ENCODE measurements around the gene ADTRP. TPM values are rescaled to one million over a fixed set of nuclear protein-coding genes. Genes with fewer than 3 reads are reported as not detected.

The ADTRP gene
- total RNA-seq, 3 donors from 2014 or later (not counting 1 experiment from before 2014, with no cell fraction given) = 1.1 to 1.5 TPM; not detected in 1

DNA sequence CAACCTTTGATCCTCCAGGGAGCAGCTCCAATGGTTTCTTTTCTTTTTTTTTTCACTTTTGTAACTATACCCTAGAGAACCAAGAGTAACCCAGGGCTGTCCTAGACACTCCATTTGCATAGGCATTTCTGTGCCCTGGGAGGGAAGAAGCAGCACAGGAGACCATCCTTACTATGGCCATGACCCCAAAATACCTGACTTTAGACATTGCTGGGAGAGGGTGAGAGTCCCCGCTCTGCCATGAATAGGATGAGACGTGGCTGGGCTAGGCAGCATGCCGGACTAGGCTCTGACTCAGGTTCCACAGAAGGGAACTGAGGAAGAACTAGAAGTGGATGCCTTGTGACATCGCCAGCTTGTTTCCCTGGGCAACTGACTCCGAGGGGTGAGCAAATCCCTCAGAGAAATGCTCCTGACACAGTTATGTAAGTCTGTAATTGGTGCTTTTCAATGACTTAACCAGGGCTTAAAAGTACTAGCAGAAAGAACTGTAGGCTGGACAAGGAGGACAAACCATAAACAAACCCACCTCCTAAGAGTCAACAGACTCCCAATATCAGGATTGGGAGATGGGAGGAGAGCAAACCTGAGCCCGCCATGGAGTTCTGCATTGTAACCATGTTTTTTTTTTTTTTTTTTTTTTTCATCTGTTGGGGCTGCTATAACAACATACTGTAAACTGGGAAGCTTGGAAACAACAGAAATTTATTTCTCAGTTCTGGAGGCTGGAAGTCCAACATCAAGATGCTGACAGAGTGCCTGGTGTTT lies 910 bp upstream of the ADTRP start:
- Mint-ChIP-seq H3K4me1 (no peaks in the 10 kb centered on the region), H3K9me3 (no peaks in the 10 kb centered on the region), H3K27me3 (ENCODE audit: low read depth in 2 of 2) (peaks cover 5 to 6% of the 10 kb centered on the region in 2 donors), H3K36me3 (no peaks in the 10 kb centered on the region), H3K27ac (no peak overlapping the region), H3K4me3 (no peak overlapping the region)
- no peaks in the 10 kb centered on the region for H3K27me3 ChIP-seq (ENCODE audit: control insufficient read depth, insufficient read depth, low read length)
- no peaks in the 10 kb centered on the region for H3K4me1 ChIP-seq (ENCODE audit: control insufficient read depth, insufficient read depth, low read length)
- H3K9me3 ChIP-seq (ENCODE audit: control insufficient read depth, insufficient read depth, low read length) = no peaks in the 10 kb centered on the region
- no peak for ATAC-seq
- intact Hi-C loops (cut with micrococcal nuclease) = no loop called here
- TF ChIP-seq CTCF (IDR thresholded peaks at IDR 0.05) = no peak
- WGBS (ENCODE audit: insufficient coverage) = 88% methylated on average over 5 of the region's 6 CpGs
- H3K27ac ChIP-seq (ENCODE audit: low read length) = no peak overlapping the region
- H3K4me3 ChIP-seq (ENCODE audit: low read length) = no peak overlapping the region
- no peak for DNase-seq
- H3K36me3 ChIP-seq (ENCODE audit: control insufficient read depth, insufficient read depth, low read length) = no peaks in the 10 kb centered on the region

DNA sequence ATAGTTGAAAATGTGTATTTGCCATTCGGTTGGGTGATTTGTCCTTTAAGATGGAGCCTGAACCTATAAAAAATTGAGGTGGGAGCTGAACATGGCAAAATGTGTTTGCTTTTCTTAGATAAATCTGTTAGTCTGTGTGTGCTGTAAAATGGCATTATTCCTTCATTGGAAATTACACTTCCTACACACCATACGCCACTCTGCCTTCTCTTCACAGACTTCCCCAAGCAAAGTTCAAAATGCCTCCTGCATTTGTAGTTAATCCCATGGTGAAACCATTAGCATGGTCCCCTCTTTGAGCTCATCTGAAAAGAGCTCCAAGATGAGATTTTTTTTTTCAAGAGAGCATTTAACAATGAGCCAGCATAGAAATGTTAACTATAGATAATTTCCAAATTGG lies 567 bp downstream of the ADTRP start:
- no peaks in the 10 kb centered on the region for H3K9me3 ChIP-seq (ENCODE audit: control insufficient read depth, insufficient read depth, low read length)
- Mint-ChIP-seq H3K4me1 (no peaks in the 10 kb centered on the region), H3K9me3 (no peaks in the 10 kb centered on the region), H3K27me3 (ENCODE audit: low read depth in 2 of 2) (peaks cover 0 to 6% of the 10 kb centered on the region in 2 donors), H3K36me3 (no peaks in the 10 kb centered on the region), H3K4me3 (no peak overlapping the region), H3K27ac (no peak overlapping the region)
- 90% methylated on average over 2 of the region's 2 CpGs for WGBS (ENCODE audit: insufficient coverage)
- no peaks in the 10 kb centered on the region for H3K36me3 ChIP-seq (ENCODE audit: control insufficient read depth, insufficient read depth, low read length)
- intact Hi-C loops (cut with micrococcal nuclease) = no loop called here
- no peak overlapping the region for H3K4me3 ChIP-seq (ENCODE audit: low read length)
- no peak for DNase-seq
- no peaks in the 10 kb centered on the region for H3K4me1 ChIP-seq (ENCODE audit: control insufficient read depth, insufficient read depth, low read length)
- no peaks in the 10 kb centered on the region for H3K27me3 ChIP-seq (ENCODE audit: control insufficient read depth, insufficient read depth, low read length)
- no peak for TF ChIP-seq CTCF (IDR thresholded peaks at IDR 0.05)
- H3K27ac ChIP-seq (ENCODE audit: low read length) = no peak overlapping the region
- ATAC-seq = no peak

- H3K36me3 ChIP-seq (ENCODE audit: control insufficient read depth, insufficient read depth, low read length) = no peaks in the 10 kb centered on the region
- H3K4me3 Mint-ChIP-seq = no peak overlapping the region
- no peak overlapping the region for H3K27ac Mint-ChIP-seq
Observed at GRCh38 chr6:11775791-11776409, 2.7 kb downstream of the ADTRP start.

More at GRCh38 chr6:11775791-11776409, 2.7 kb downstream of the ADTRP start:
- intact Hi-C loops (cut with micrococcal nuclease) = no loop called here
- Histone ChIP-seq H3K9me3 (ENCODE audit: control insufficient read depth, insufficient read depth, low read length) (no peaks in the 10 kb centered on the region), H3K4me1 (ENCODE audit: control insufficient read depth, insufficient read depth, low read length) (peaks cover 3% of the 10 kb centered on the region), H3K27ac (ENCODE audit: low read length) (no peak overlapping the region), H3K4me3 (ENCODE audit: low read length) (no peak overlapping the region), H3K27me3 (ENCODE audit: control insufficient read depth, insufficient read depth, low read length) (no peaks in the 10 kb centered on the region)
- Mint-ChIP-seq H3K36me3 (no peaks in the 10 kb centered on the region), H3K9me3 (no peaks in the 10 kb centered on the region), H3K27me3 (ENCODE audit: low read depth in 2 of 2) (peaks cover 2 to 6% of the 10 kb centered on the region in 2 donors), H3K4me1 (no peaks in the 10 kb centered on the region)
- no peak for TF ChIP-seq CTCF (IDR thresholded peaks at IDR 0.05)
- ATAC-seq = no peak
- 94% methylated on average over 7 of the region's 8 CpGs for WGBS (ENCODE audit: insufficient coverage)
- DNase-seq = no peak
